ENCODE results near the gene SSR1.

The SSR1 gene

DNA sequence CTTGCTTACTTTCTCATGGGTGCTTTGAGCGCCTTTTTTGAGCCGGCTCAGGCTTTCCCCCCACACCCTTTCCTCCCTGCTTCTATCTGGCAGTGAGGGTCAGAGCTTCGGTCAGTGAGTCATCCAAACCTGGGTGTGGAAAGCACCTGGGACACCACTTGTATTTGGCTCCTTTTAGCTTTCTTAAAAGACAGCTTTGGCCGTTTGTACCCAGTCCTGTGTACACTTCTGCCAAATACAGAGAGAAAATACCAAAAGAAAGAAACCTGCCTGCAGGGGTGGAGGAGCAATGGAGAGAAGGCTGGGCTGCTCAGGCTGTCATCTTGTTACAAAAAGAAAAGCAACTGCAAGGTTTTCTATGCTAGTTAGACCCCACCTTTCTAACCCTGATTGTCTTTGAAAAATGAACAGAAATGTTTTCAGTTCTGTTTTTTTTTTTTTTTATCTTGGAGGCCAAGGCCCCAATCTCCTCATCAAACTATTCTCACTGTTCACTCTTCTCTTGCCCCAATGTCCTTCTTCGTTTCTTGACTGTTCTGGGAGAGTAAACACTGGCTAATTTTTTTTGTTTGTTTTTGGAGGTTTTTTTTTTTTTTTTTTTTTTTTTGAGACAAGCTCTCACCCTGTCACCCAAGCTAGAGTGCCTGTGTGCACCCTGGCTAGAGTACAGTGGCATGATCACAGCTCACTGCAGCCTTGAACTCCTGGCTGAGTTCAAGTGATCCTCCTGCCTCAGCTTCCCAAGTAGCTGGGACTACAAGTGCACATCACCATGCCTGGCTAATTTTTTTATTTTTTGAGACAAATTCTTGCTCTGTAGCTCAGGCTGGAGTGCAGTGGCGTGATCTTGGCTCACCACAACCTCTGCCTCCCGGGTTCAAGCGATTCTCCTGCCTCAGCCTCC is 76.4 kb downstream of the SSR1 start:
- no peak for DNase-seq

DNA sequence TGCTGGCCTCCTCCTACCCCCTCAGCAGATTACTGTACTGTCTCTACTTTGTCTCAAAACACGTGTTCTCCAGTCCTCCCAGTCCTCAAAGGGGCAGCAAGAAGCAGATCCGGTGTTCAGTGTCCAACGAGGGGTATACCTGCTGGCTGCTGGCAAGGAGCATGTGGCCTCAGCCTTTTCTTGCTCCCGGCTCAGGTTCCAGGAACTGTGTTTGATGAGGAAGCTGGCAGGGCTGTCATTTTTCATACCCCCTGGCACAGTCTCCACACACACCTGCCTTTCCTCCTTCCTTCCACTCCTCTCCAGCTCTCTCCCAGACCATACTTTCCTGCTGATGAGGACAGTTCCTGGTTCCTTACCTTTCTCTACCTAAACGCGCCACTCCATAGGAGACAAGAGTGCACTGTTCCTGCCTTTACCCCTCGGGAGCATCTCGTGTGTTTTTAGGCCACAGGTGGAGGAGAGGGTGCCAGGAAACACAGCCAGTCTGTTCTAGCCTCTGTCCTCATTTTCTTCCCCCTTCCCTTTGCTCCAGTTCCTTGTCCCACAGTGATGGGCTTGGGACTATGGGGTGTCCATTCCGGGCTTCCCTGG is 77.2 kb downstream of the SSR1 start:
- DNase-seq: no peak

DNA sequence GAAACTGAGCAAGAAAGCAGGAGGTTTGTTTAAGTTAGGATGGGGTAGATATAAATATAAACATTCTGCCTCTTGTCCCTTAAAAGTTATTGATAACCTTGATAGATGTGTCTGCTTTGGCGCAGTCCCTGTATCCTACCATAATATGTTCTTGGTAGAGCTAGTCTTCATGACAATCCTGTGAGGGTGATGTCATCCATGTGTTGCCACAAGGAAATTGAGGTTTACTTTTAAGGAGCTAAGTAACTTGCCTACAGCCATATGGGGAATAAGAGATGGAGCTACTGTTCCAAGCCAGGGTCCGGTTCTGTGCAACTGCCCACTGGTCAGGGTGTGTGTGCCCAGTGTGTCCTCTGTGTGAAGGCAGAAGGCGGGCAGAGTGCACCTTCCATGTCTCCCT is 78.5 kb downstream of the SSR1 start:
- no peak for DNase-seq

DNA sequence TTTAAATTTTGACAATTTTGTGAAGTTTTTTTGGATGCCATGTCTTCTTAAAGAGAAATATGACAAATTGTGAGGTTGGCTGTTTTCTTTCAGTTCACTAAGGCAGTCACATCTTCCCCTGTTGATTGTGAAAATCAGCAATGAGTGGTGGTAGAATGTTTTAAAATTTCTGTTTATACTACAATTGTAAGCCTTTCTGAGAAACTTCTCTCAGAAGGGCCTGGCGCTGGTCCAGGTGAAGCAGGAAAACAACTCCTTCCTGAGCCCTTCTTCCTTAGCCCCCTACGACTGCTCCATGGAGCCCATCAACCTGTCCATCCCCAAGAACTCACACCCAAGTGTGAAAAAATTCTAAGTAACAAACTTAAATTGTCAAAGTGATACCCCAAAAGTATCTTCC is 80.6 kb downstream of the SSR1 start:
- DNase-seq: no peak

DNA sequence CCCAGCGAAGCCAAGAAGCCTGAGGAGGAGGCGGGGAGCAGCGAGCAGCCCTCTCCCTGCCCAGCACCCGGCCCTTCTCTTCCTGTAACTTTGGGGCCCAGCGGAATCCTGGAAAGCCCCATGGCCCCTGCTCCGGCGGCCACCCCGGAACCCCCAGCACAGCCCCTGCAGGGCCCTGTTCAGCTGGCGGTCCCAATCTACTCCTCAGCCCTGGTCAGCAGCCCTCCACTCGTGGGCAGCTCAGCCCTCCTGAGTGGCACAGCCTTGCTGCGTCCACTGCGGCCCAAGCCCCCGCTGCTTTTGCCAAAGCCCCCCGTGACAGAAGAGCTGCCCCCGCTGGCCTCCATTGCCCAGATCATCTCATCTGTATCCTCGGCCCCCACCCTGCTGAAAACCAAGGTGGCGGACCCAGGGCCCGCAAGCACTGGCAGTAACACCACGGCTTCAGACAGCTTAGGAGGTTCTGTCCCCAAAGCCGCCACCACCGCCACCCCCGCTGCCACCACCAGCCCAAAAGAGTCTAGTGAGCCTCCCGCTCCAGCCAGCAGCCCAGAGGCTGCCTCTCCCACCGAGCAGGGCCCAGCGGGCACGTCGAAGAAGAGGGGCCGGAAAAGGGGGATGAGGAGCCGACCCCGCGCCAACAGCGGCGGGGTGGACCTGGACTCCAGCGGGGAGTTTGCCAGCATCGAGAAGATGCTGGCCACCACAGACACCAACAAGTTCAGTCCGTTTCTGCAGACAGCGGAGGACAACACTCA is 81.9 kb downstream of the SSR1 start:
- DNase-seq: no peak

DNA sequence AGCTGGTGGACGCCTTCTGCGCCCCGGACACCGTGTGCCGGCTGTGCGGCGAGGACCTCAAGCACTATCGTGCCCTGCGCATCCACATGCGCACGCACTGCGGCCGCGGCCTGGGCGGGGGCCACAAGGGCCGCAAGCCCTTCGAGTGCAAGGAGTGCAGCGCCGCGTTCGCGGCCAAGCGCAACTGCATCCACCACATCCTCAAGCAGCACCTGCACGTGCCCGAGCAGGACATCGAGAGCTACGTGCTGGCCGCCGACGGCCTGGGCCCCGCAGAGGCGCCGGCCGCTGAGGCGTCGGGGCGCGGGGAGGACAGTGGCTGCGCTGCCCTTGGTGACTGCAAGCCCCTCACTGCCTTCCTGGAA is 82.7 kb downstream of the SSR1 start:
- DNase-seq: no peak

DNA sequence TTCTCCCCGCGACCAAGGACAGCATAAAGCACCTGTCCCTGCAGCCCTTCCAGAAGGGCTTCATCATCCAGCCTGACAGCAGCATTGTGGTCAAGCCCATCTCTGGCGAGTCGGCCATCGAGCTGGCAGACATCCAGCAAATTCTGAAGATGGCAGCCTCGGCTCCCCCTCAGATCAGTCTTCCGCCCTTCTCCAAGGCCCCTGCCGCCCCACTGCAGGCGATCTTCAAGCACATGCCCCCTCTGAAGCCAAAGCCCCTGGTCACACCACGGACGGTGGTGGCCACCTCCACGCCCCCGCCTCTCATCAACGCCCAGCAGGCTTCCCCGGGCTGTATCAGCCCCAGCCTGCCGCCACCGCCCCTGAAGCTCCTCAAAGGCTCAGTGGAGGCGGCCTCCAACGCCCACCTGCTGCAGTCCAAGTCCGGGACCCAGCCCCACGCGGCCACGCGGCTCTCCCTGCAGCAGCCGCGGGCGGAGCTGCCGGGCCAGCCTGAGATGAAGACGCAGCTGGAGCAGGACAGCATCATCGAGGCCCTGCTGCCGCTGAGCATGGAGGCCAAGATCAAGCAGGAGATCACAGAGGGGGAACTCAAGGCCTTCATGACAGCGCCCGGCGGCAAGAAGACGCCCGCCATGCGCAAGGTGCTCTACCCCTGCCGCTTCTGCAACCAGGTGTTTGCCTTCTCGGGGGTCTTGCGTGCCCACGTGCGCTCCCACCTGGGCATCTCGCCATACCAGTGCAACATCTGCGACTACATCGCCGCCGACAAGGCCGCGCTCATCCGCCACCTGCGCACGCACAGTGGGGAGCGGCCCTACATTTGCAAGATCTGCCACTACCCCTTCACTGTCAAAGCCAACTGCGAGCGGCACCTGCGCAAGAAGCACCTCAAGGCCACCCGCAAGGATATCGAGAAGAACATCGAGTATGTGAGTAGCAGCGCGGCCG is 83.3 kb downstream of the SSR1 start:
- DNase-seq: no peak

DNA sequence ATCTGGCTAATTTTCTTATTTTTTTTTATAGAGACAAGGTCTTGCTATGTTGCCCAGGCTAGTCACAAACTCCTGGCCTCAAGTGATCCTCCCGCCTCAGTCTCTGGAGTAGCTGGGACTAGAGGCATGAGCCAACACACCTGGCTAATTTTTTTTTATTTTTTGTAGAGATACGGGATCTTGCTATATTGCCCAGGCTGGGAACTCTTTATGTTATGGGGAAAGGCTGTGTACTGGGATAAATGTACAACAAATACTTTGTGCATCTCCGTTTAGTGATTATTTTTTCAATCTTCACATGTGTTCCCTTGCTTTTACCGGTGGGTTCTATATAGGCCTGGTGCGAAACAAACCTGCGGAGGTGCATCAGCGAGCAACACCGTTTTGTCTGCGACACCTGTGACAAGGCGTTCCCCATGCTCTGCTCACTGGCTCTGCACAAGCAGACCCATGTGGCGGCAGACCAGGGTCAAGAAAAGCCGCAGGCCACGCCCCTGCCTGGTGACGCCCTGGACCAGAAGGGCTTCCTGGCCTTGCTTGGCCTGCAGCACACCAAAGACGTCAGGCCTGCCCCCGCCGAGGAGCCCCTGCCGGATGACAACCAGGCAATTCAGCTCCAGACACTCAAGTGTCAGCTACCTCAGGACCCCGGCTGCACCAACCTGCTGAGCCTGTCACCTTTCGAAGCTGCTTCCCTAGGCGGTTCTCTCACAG is 84.2 kb downstream of the SSR1 start:
- DNase-seq: no peak

DNA sequence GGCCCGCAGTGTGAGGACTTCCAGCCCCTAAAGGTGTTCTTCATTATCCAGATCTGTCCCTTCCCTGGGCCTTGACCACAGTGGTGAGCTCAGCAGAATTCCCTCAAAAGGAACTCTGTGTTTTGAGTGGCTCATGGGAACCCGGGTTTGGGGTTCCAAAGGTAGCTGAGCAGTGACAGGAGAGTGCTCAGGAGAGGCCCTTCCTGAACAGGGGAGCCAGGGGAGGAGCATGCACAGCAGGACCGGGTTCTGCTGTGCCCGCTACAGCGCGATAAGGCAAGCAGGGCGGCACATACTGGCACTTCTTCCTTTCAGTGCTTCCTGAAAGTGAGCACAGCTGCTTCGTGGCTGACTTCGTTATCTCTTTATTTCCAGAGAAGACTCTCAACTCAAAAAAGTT is 88.3 kb downstream of the SSR1 start:
- DNase-seq: no peak

DNA sequence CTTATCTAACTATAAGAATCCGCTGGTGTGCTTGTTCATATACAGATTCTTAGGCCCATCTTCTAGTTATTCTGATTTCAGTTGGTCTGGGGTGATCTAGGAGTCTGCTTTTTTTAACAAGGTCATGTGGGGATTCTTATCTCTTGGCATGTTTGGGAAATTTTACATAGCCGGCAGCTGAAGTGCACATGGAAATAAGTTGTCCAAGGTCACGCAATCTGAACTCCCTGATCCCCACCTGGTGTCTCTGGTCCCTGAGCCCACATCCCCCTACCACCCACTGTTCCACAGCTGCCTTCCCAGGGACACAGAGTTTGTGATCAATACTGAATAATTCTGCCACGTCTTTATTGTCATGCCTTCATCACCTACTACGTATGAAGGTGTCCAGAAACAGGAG is 90.8 kb downstream of the SSR1 start:
- no peak for DNase-seq

DNA sequence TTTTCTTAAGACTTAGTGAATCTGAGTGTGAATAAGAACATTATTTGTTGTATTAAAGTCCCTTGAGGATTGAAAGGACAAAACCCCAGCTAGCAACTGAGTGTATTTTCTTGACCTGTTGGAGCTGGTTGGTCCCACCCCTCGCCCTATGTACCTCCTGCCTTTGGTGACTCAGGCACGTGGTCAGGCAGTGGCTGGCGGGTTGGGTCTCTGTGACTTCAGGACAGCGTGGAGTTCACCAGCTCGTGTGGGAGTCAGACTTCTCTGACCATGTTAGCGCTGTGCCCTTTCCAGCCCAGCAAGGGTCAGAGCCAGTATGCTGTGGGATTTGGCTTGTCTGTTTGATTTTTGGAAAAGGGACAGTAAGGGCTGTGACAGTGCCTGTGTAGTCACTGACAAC is 93.7 kb downstream of the SSR1 start:
- DNase-seq: no peak

DNA sequence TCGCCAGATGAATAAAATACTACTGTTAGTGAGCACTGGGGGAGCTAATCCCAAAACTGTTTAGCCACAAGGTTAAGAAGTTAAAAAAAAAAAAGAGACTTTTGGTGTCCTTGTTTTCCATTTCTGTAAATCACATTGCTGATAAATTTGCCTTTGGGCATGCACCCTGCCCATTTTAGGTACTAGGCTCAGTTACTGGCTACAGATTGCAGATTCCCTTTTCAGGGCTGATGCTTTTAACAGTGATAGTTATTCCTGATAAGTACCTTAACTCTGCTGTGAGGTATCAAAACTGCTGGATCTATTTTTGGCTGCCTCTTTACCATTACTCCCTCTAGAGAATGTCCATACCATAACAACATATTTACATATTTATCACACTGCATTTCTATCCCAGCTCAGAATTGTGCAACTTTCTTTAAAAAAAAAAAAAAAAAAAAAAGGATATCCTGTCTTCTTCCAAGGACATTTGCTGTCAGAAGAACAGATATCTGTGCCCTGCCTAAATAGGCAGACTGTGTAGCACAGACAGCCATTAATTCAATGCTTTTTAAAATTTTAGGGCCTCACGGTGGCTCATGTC is 94.5 kb downstream of the SSR1 start:
- DNase-seq: no peak

All from SIG-M5 (cell line).